Testis (tissue), 2 donors: ENCODE results near the gene RPTOR.

ENCODE experiments used
- CTCF ChIP-seq, 3 experiments: fragments of 450-650 bp in 2 of 3; fragments of 200-600 bp in 1 of 3; sonication (generic) in 1 of 3; IDR thresholded peaks; one replicate each; pipeline ENCODE4 v1.5.1; 2016 to 2019; ENCODE audit warnings: antibody characterized with exemption in 3 of 3, mild to moderate bottlenecking in 2 of 3, moderate library complexity in 1 of 3
- POLR2A ChIP-seq: fragments of 450-650 bp; IDR thresholded peaks from one replicate; pipeline ENCODE4 v1.6.1; 2017; ENCODE audit warnings: antibody characterized with exemption, mild to moderate bottlenecking, moderate library complexity

DNA sequence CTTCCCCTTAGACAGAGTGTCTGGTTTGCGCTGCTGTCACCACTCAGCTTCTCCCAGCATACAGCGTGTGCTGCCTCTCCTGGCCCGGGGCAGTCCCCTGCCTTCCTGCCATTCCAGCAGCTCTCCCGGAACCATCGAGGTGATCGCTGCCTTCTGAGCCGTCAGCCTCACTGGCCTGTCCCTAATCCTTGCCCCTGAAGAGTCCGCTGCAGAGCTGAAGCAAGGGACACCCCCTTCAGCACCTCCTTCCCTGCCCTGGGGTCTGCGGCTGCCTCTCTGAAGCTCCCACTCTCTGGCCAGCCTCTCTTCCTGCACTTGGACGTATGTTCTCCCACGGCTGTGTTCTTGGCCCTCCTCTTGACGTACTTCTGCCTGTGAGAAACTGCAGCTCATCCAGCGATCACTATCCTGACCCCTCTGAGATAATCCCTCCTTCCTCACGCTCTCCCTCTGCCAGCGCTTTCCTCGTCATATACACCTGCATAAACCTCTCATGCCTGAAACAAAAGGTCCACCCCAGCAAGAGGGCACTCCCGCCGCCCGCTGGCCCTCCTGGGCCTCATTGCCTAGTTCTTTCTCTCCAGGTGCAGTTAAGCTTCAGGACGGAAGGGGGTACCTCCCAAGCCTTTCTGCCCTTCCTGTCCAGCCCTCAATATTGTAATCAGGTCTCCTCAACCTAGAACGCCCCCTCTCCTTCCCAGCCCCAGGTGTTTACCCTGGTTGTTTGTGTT is 226.4 kb downstream of the RPTOR start:
- no peak for TF ChIP-seq CTCF (IDR thresholded peaks at IDR 0.05)
- no peak for TF ChIP-seq POLR2A
